ENCODE measurements around the gene COL7A1.

COL7A1 gene

DNA sequence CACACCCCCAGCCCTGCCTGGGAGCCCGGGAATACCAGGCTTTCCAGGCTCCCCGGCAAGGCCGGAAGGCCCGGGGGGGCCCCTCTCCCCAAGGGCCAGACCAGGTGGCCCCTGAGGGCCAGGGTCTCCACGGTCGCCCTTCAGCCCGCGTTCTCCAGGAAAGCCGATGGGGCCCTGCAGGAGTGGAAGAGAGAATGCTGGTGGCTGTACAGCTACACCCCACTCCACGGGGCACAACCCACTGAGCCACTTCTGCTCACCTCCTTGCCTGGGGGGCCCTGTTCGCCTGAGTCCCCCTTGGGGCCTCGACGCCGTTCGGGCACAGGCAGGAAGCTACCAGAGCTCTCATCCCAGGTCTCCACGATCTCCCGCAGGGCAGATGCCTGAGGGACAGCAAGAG, 19.8 kb downstream of the COL7A1 start:
- Histone ChIP-seq H3K9me3 (ENCODE audit: control insufficient read depth, low read length) (no peaks in the 10 kb centered on the region), H3K27me3 (ENCODE audit: control insufficient read depth in 1 of 2, insufficient read depth in 1 of 2, low read length in 2 of 2) (no peaks in the 10 kb centered on the region), H4K8ac (ENCODE audit: low read length) (no peak overlapping the region), H2AFZ (ENCODE audit: low read depth, low read length) (no peak overlapping the region), H3K23ac (ENCODE audit: low read length in 2 of 2) (no peak overlapping the region), H3K9ac (ENCODE audit: low read length) (no peak overlapping the region), H3K36me3 (ENCODE audit: control insufficient read depth in 1 of 2, insufficient read depth in 2 of 2, low read depth in 1 of 2, low read length in 2 of 2) (peaks cover 9 to 99% of the 10 kb centered on the region in 2 experiments), H3K4me3 (ENCODE audit: insufficient read depth in 1 of 2, low read depth in 1 of 2, low read length in 2 of 2) (no peak overlapping the region), H2AK5ac (ENCODE audit: low read length, severe bottlenecking) (no peak overlapping the region), H2BK15ac (ENCODE audit: low read depth, poor library complexity, severe bottlenecking) (no peak overlapping the region), H3K27ac (ENCODE audit: low read length, poor library complexity, severe bottlenecking) (no peak overlapping the region), H3K18ac (ENCODE audit: low read depth in 1 of 2, low read length in 2 of 2) (no peak overlapping the region), H2BK12ac (ENCODE audit: low read length in 2 of 2) (no peak overlapping the region), H3K79me1 (replicated peaks; ENCODE audit: low read length, poor library complexity, severe bottlenecking) (peaks cover 39% of the 10 kb centered on the region), H3K14ac (ENCODE audit: low read length in 2 of 2) (no peak overlapping the region), H2BK5ac (ENCODE audit: low read depth, low read length, poor library complexity, severe bottlenecking) (no peak overlapping the region), H3K4ac (ENCODE audit: low read depth in 1 of 2, low read length in 2 of 2) (no peak overlapping the region), H3K4me1 (ENCODE audit: control insufficient read depth, insufficient read depth, low read depth, low read length) (peaks cover 20% of the 10 kb centered on the region), H3K4me2 (ENCODE audit: low read length, poor library complexity, severe bottlenecking) (no peak overlapping the region), H2BK120ac (ENCODE audit: low read depth, low read length) (no peak overlapping the region), H4K91ac (ENCODE audit: low read length) (no peak overlapping the region)
- 87% methylated on average over 16 of the region's 17 CpGs for WGBS
- no peak for DNase-seq

DNA sequence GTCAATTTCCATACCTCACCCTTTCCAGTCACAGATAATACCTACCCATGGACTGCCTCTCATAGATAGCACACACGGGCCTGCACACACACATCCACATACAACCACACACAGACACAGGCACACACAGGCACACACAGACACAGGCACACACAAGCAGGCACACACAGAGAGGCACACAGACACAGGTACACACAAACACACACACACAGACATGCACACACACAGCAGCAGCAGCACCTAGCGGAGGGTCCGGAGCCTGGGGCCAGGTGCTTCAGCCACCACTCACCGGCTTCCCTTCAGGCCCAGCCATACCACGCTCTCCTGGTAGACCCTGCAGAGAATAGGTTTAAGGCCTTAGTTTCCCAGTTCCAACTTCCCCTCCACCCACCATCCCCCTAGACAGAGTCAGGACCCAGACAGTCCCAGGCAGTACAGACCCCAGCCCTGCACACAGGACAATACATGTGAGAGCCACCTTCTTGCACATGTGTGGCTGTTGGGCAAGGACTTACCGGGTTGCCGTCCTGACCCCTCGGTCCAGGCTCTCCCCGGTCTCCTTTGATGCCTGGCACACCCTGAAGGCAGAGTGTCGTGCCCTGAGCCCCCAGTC, 21.1 kb downstream of the COL7A1 start:
- no peak overlapping the region for H2BK5ac ChIP-seq (ENCODE audit: low read depth, low read length, poor library complexity, severe bottlenecking)
- WGBS, result 96% methylated on average over 10 of the region's 10 CpGs
- no peak overlapping the region for H3K4me3 ChIP-seq (ENCODE audit: insufficient read depth in 1 of 2, low read depth in 1 of 2, low read length in 2 of 2)
- DNase-seq, result no peak
- peaks cover 9 to 99% of the 10 kb centered on the region in 2 experiments for H3K36me3 ChIP-seq (ENCODE audit: control insufficient read depth in 1 of 2, insufficient read depth in 2 of 2, low read depth in 1 of 2, low read length in 2 of 2)
- peak overlapping the region; percentile 40 for H4K8ac ChIP-seq (ENCODE audit: low read length)
- no peak overlapping the region for H4K91ac ChIP-seq (ENCODE audit: low read length)
- H3K9ac ChIP-seq (ENCODE audit: low read length), result no peak overlapping the region
- H3K4me2 ChIP-seq (ENCODE audit: low read length, poor library complexity, severe bottlenecking), result no peak overlapping the region
- H2BK15ac ChIP-seq (ENCODE audit: low read depth, poor library complexity, severe bottlenecking), result no peak overlapping the region
- H3K79me1 ChIP-seq (replicated peaks; ENCODE audit: low read length, poor library complexity, severe bottlenecking), result peaks cover 43% of the 10 kb centered on the region
- no peak overlapping the region for H3K4ac ChIP-seq (ENCODE audit: low read depth in 1 of 2, low read length in 2 of 2)
- H2AK5ac ChIP-seq (ENCODE audit: low read length, severe bottlenecking), result no peak overlapping the region
- H3K4me1 ChIP-seq (ENCODE audit: control insufficient read depth, insufficient read depth, low read depth, low read length), result peaks cover 20% of the 10 kb centered on the region
- H3K18ac ChIP-seq (ENCODE audit: low read depth in 1 of 2, low read length in 2 of 2), result no peak overlapping the region
- no peak overlapping the region for H3K23ac ChIP-seq (ENCODE audit: low read length in 2 of 2)
- no peak overlapping the region for H3K14ac ChIP-seq (ENCODE audit: low read length in 2 of 2)
- no peak overlapping the region for H2BK120ac ChIP-seq (ENCODE audit: low read depth, low read length)
- H2AFZ ChIP-seq (ENCODE audit: low read depth, low read length), result no peak overlapping the region
- no peak overlapping the region for H3K27ac ChIP-seq (ENCODE audit: low read length, poor library complexity, severe bottlenecking)
- H3K9me3 ChIP-seq (ENCODE audit: control insufficient read depth, low read length), result no peaks in the 10 kb centered on the region
- no peaks in the 10 kb centered on the region for H3K27me3 ChIP-seq (ENCODE audit: control insufficient read depth in 1 of 2, insufficient read depth in 1 of 2, low read length in 2 of 2)
- H2BK12ac ChIP-seq (ENCODE audit: low read length in 2 of 2), result no peak overlapping the region

DNA sequence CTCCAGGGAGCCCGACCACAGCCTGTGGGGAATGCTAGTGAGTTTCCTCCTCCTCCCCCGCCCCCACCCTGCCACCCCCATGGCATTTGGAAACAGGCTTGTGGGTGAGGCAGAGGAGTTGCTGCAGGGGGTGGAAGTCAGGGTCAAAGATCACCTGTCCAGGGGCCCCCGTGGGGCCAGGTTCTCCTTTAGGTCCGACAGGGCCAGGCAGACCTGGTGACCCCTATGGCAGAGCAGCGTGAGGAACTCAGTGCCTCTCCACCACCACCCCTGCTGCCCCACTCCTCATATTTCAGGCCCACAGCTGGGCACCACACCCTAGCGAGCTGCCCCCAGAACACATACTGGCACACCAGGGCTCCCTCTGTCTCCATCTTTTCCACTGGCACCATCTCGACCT, 22.6 kb downstream of the COL7A1 start:
- Histone ChIP-seq H3K9me3 (ENCODE audit: control insufficient read depth, low read length) (no peaks in the 10 kb centered on the region), H4K91ac (ENCODE audit: low read length) (no peak overlapping the region), H3K27ac (ENCODE audit: low read length, poor library complexity, severe bottlenecking) (no peak overlapping the region), H2BK120ac (ENCODE audit: low read depth, low read length) (no peak overlapping the region), H2BK12ac (ENCODE audit: low read length in 2 of 2) (no peak overlapping the region), H3K9ac (ENCODE audit: low read length) (no peak overlapping the region), H3K4me1 (ENCODE audit: control insufficient read depth, insufficient read depth, low read depth, low read length) (peaks cover 25% of the 10 kb centered on the region), H3K4me2 (ENCODE audit: low read length, poor library complexity, severe bottlenecking) (no peak overlapping the region), H2AFZ (ENCODE audit: low read depth, low read length) (no peak overlapping the region), H2AK5ac (ENCODE audit: low read length, severe bottlenecking) (no peak overlapping the region), H3K4me3 (ENCODE audit: insufficient read depth in 1 of 2, low read depth in 1 of 2, low read length in 2 of 2) (no peak overlapping the region), H3K79me1 (replicated peaks; ENCODE audit: low read length, poor library complexity, severe bottlenecking) (peaks cover 46% of the 10 kb centered on the region), H3K18ac (ENCODE audit: low read depth in 1 of 2, low read length in 2 of 2) (no peak overlapping the region), H3K4ac (ENCODE audit: low read depth in 1 of 2, low read length in 2 of 2) (no peak overlapping the region), H4K8ac (ENCODE audit: low read length) (no peak overlapping the region), H3K14ac (ENCODE audit: low read length in 2 of 2) (no peak overlapping the region), H3K36me3 (ENCODE audit: control insufficient read depth in 1 of 2, insufficient read depth in 2 of 2, low read depth in 1 of 2, low read length in 2 of 2) (peaks cover 7 to 100% of the 10 kb centered on the region in 2 experiments), H3K27me3 (ENCODE audit: control insufficient read depth in 1 of 2, insufficient read depth in 1 of 2, low read length in 2 of 2) (no peaks in the 10 kb centered on the region), H2BK15ac (ENCODE audit: low read depth, poor library complexity, severe bottlenecking) (no peak overlapping the region), H2BK5ac (ENCODE audit: low read depth, low read length, poor library complexity, severe bottlenecking) (no peak overlapping the region), H3K23ac (ENCODE audit: low read length in 2 of 2) (no peak overlapping the region)
- WGBS, result 89% methylated on average over 5 of the region's 7 CpGs
- DNase-seq, result no peak

DNA sequence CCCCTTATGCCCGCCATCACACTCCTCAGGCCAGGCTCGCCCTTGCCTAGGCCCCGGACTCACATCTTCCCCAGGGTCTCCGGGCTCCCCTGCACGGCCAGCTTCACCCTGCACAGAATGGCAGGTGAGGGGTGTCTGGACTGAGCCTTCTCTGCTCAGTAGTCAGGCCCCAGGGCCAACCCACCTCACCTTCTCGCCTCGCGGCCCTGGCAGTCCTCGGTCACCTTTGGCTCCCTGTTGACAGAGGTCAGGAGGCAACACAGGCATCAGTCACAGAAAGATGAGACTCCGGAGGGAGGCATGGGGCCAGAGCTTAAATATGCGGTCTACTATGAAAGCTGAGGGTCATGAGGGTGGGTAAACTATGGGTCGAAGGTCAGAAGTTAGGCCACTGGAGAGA, 23.2 kb downstream of the COL7A1 start:
- no peak overlapping the region for H2AFZ ChIP-seq (ENCODE audit: low read depth, low read length)
- no peak overlapping the region for H2BK5ac ChIP-seq (ENCODE audit: low read depth, low read length, poor library complexity, severe bottlenecking)
- H3K23ac ChIP-seq (ENCODE audit: low read length in 2 of 2), result no peak overlapping the region
- peaks cover 46% of the 10 kb centered on the region for H3K79me1 ChIP-seq (replicated peaks; ENCODE audit: low read length, poor library complexity, severe bottlenecking)
- no peak overlapping the region for H3K27ac ChIP-seq (ENCODE audit: low read length, poor library complexity, severe bottlenecking)
- no peak overlapping the region for H2BK15ac ChIP-seq (ENCODE audit: low read depth, poor library complexity, severe bottlenecking)
- H3K9ac ChIP-seq (ENCODE audit: low read length), result no peak overlapping the region
- H4K91ac ChIP-seq (ENCODE audit: low read length), result no peak overlapping the region
- no peaks in the 10 kb centered on the region for H3K9me3 ChIP-seq (ENCODE audit: control insufficient read depth, low read length)
- H3K4me1 ChIP-seq (ENCODE audit: control insufficient read depth, insufficient read depth, low read depth, low read length), result peaks cover 30% of the 10 kb centered on the region
- H3K4ac ChIP-seq (ENCODE audit: low read depth in 1 of 2, low read length in 2 of 2), result no peak overlapping the region
- no peak overlapping the region for H2AK5ac ChIP-seq (ENCODE audit: low read length, severe bottlenecking)
- no peak for DNase-seq
- no peaks in the 10 kb centered on the region for H3K27me3 ChIP-seq (ENCODE audit: control insufficient read depth in 1 of 2, insufficient read depth in 1 of 2, low read length in 2 of 2)
- H3K4me3 ChIP-seq (ENCODE audit: insufficient read depth in 1 of 2, low read depth in 1 of 2, low read length in 2 of 2), result no peak overlapping the region
- H4K8ac ChIP-seq (ENCODE audit: low read length), result no peak overlapping the region
- H3K36me3 ChIP-seq (ENCODE audit: control insufficient read depth in 1 of 2, insufficient read depth in 2 of 2, low read depth in 1 of 2, low read length in 2 of 2), result peaks cover 1 to 100% of the 10 kb centered on the region in 2 experiments
- no peak overlapping the region for H3K18ac ChIP-seq (ENCODE audit: low read depth in 1 of 2, low read length in 2 of 2)
- H2BK120ac ChIP-seq (ENCODE audit: low read depth, low read length), result no peak overlapping the region
- H3K14ac ChIP-seq (ENCODE audit: low read length in 2 of 2), result no peak overlapping the region
- WGBS, result 92% methylated on average over 12 of the region's 12 CpGs
- H3K4me2 ChIP-seq (ENCODE audit: low read length, poor library complexity, severe bottlenecking), result no peak overlapping the region
- H2BK12ac ChIP-seq (ENCODE audit: low read length in 2 of 2), result no peak overlapping the region
